Activated CD4-positive, alpha-beta T cell treated with anti-CD3 and anti-CD28 coated beads for 24 hours (primary cell): Measurements from ENCODE around the gene SHROOM2.
"Not testable (repeated sequence)": the region's sequence is repeated elsewhere in the genome, so short reads cannot be mapped to it uniquely, and the experiment has no call there.

Source experiments
- DNase-seq, 2 donors: peaks; one replicate each; pipeline ENCODE4 v3.0.0-alpha.2; 2020; ENCODE audit warnings: low read depth in 2 of 2

Gene SHROOM2

GRCh38 chrX:9785944-9786797 is at the start of gene SHROOM2:
TSS of gene SHROOM2 (plus strand) at chrX:9786429. CDS start at chrX:9786546, 117 bp downstream.
- no peak for DNase-seq

- no peak for DNase-seq
Measured at GRCh38 chrX:9737363-9737762, 48.9 kb upstream of the SHROOM2 start.

- DNase-seq, result no peak
Measured at GRCh38 chrX:9738151-9738550, 48.1 kb upstream of the SHROOM2 start.

- no peak for DNase-seq
Measured at GRCh38 chrX:9739130-9739529, 47.1 kb upstream of the SHROOM2 start.

GRCh38 chrX:9745417-9746115 is 40.7 kb upstream of the SHROOM2 start:
- DNase-seq, result no peak

- no peak for DNase-seq
Measured at GRCh38 chrX:9746148-9746888, 39.9 kb upstream of the SHROOM2 start.

GRCh38 chrX:9747644-9748043 is 38.6 kb upstream of the SHROOM2 start:
- DNase-seq, result no peak

GRCh38 chrX:9749146-9749692 is 37.0 kb upstream of the SHROOM2 start:
- DNase-seq, result no peak

GRCh38 chrX:9757366-9757765 is 28.9 kb upstream of the SHROOM2 start:
- no peak for DNase-seq

GRCh38 chrX:9758021-9758638 is 28.1 kb upstream of the SHROOM2 start:
- no peak for DNase-seq

GRCh38 chrX:9759337-9759736 is 26.9 kb upstream of the SHROOM2 start:
- DNase-seq, result no peak

- no peak for DNase-seq
Measured at GRCh38 chrX:9765072-9765736, 21.0 kb upstream of the SHROOM2 start.

- DNase-seq, result no peak
Measured at GRCh38 chrX:9765737-9766097, 20.5 kb upstream of the SHROOM2 start, which contains the start of gene GPR143. TSS of gene GPR143 (minus strand) at chrX:9765847. CDS start at chrX:9765817, 30 bp downstream.

GRCh38 chrX:9767375-9767774 is 18.9 kb upstream of the SHROOM2 start:
- DNase-seq, result no peak

GRCh38 chrX:9768321-9768839 is 17.8 kb upstream of the SHROOM2 start:
- DNase-seq, result not testable (repeated sequence)

- no peak for DNase-seq
Measured at GRCh38 chrX:9770319-9770718, 15.9 kb upstream of the SHROOM2 start.

- no peak for DNase-seq
Measured at GRCh38 chrX:9772943-9773342, 13.3 kb upstream of the SHROOM2 start.

GRCh38 chrX:9775930-9776329 is 10.3 kb upstream of the SHROOM2 start:
- DNase-seq, result no peak

GRCh38 chrX:9781941-9782340 is 4.3 kb upstream of the SHROOM2 start:
- DNase-seq, result no peak

GRCh38 chrX:9784332-9784731 is 1.9 kb upstream of the SHROOM2 start:
- no peak for DNase-seq
